GM21390 (cell line): ENCODE measurements around the gene HMG20A.

ENCODE experiments used
- ATAC-seq: cut with Tn5 transposase; IDR thresholded peaks from one replicate; pipeline ENCODE4 v1.9.1; 2021; ENCODE audit not compliant: unreplicated experiment

Gene HMG20A

GRCh38 chr15:77496715-77497109 is 76.0 kb downstream of the HMG20A start:
- ATAC-seq = no peak

DNA sequence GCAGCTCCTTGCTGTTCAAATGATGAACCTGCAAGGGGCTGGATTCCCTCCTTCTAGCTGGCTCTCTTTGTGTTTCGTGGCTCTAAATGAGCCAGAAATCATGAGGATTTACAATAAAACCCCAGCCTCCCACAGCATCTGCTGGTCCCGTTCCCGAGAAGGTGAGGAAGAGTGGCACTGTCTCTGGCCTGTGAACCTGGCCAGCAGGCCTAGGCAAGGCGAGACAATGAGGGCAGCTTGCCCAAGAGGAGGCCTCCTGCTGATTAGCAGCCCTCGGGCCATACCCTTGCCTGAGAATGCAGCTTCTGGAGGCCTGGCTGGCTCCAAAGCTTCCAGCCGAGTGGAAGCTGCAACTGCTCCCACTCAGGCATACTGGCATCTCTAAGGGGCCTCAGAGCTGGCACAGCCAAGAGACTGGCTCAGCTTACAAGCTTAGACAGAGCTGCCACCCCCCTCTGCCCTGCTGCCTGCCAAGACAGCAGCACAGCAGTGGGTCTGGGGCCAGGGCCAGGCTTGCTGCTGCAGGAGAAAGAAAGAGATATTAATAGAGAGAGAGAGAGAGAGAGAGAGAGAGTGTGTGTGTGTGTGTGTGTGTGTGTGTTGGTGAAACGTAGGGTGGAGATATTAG is 76.5 kb downstream of the HMG20A start:
- ATAC-seq = no peak

GRCh38 chr15:77497942-77498361 is 77.3 kb downstream of the HMG20A start:
- no peak for ATAC-seq

DNA sequence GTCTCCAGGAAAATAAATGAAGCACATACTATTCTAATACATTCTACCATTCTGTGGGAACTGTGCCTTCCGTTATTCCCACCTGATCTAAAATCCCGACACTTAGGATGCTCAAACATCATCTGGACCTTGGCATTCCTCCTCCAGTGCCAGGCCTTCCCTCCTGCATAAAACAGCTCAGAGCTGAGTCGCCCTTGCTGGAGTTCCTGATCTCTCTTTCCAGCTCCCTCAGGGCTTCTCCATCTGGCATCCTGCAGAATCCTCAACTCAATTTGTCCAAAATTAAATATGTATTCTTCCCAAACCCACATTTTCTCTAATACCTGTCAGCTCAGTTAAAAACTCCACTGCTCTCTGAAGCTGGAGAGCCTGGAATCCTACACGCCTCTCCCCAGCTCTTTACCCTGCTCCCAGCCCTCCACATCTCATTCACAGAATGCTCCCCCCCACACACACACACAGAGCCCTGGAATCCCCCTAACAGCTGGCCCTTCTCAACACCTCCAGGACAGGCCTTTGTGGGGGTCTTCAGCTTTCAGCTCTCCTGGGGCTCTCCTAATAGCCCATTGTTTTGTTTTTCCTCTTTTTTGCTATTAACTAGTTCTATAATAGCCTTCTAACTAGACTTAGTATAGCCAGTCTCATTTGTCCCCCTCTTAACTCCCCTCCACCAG is 78.5 kb downstream of the HMG20A start:
- no peak for ATAC-seq

GRCh38 chr15:77500989-77501388 is 80.3 kb downstream of the HMG20A start:
- ATAC-seq = no peak

DNA sequence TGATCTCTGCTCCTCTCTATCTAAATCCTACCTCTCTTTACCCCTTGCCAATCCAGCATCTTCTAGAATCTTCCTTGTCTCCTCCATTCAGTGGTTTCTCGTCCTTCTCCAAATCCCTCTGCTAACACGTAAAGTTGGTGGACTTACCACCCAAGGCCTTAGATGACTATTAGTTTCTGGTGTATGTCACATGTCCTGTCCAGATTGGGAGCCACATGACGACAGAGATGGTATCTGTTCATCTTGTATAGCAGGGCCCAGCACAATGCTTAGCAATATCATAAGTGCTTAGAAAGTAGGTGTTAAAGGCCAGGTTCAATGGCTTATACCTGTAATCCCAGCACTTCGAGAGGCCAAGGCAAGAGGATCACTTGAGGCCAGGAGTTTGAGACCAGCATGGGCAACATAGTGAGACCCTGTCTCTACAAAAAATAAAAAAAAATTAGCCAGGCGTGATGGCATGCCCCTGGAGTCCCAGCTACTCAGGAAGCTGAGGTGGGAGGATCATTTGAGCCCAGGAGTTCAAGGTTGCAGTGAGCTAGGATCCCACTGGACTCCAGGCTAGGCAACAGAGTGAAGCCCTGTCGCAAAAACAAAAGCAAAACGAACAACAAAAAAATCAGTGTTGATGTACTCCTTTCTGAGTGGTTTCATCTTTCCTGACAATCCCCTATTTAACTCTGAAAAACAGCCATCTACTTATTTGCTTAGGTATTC is 81.8 kb downstream of the HMG20A start:
- no peak for ATAC-seq

- no peak for ATAC-seq
Measured at GRCh38 chr15:77503240-77503639, 82.6 kb downstream of the HMG20A start.

DNA sequence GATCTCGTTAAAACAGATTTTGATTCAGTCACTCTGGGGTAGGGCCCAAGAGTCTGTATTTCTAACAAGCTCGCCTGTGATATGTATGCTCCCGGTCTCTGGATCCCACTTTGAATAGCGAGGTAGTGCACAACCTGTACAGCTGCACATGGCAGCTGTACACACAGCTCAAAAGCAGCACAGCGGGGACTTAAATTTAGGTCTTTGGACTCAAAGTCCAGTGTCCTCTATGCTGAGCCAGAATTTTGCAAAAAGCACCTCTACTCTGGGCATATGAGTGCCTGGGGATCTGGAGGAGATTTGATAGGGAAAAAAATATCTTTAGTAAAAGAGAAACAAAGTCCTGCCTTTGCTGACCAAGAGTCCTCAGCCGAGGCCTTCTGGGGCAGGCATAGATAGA is 83.1 kb downstream of the HMG20A start:
- ATAC-seq = no peak

- no peak for ATAC-seq
Measured at GRCh38 chr15:77504306-77504705, 83.6 kb downstream of the HMG20A start.

DNA sequence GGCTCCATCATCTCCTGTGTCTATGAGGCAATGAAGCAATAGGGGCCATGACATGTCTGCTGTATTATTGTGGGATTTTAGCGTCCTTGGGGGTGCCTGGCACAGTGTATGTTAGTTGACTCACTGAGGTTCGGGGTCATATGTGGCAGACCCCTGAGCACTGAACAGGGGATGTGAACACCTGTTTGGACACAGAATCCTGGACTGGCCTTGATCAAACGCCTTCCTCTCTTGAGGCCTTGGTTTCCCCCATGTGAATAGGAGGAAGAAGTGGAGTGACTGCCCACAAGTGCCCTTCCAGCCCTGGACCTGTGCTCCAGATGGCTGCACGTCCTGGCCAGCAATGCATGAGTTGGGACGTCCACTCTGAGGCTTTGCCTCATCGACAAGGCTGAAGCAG is 84.2 kb downstream of the HMG20A start:
- ATAC-seq = no peak

- ATAC-seq = no peak
Measured at GRCh38 chr15:77505556-77505955, 84.9 kb downstream of the HMG20A start.

DNA sequence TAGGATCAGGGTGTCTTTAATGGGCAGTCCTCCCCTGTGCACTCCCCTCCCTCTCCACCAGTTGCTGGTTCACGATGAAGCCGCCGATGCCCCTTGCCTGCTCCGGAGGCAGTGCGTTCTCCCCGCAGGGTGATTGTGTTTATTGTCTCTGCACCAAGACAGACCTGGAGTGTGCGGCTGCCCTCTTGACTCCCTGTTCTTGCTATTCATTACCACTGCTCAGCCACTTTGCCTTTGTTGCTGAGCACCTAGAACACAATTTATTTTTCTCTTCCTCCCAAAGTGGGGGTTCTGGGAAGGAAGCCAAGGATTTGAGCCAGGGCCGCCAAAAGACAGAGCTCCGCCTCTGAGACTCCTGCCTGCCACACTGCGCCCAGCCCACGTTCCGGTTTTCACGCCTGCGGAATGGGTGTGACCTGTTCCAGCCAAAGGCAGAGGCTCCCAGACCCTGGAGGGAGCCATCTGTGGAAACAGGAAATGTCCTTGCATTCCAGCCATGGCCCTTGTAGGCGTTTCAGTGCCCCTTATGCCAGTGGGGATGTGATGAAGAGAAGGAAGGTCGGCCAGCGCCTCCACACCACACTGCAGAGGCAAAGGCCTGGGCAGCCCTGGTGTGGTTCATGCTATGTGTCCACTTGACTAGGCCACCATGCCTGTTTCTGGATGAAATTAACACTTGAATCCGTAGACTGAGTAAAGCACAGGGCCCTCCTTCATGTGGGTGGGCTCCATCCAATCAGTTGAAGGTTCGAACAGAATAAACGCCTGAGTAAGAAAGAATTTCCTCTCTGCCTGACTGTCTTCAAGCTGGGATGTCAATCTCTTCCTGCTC is 85.8 kb downstream of the HMG20A start:
- no peak for ATAC-seq

DNA sequence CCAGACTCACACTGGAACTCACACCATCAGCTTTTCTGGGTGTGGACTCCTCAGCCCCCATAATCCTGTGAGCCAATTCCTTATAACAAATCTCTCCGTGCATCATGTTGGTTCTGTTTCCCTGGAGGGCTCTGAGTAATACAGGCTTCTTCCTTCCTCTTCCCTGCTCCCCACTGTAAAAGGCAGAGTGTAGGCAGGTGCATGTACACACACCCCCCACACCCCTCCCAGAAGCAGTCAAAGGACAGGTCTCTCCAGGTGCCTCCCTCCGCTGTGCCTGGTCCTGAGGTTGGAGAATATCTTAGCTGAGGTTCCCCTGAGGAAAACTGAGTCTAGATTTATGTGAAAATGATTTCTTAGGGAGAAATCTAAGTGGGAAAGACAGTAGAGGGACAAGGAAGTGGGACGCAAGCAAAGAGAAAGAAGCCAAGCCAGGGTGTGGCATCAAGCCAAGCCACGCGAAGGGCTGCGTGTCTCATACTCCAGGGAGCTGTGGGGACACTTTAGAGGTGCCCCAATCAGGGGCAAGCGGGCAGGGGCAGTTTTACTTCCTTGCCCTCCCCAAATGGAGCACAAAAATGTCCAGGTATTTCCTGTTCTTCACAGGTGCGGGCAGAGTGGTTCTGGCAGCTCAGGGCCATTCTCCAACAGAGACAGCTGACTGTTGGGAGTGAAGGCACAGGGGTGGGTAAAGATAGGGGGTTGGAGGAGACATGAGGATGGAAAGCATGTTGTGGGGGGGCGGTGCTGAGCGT is 86.6 kb downstream of the HMG20A start:
- ATAC-seq = no peak

DNA sequence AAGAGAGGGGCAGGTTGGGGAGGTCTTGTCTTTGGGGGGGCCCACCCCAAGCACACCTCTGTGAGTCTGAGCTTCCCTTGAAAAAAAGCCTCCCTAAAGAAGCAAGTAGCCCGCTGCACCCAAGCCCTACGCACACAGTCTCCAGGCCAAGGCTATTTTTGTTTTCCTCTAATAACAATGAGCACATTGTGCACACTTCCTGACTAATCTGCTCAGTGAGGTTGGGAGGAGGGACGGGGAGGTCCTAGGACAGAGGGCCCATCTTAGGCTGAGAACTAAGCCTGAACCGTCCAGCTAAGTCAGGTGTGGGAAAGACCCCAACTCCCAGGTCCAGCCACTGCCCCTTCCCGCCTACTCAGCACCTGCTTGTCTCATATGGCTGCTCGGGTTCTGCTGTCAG is 87.2 kb downstream of the HMG20A start:
- ATAC-seq = no peak

GRCh38 chr15:77508541-77509243 is 88.0 kb downstream of the HMG20A start:
- no peak for ATAC-seq

DNA sequence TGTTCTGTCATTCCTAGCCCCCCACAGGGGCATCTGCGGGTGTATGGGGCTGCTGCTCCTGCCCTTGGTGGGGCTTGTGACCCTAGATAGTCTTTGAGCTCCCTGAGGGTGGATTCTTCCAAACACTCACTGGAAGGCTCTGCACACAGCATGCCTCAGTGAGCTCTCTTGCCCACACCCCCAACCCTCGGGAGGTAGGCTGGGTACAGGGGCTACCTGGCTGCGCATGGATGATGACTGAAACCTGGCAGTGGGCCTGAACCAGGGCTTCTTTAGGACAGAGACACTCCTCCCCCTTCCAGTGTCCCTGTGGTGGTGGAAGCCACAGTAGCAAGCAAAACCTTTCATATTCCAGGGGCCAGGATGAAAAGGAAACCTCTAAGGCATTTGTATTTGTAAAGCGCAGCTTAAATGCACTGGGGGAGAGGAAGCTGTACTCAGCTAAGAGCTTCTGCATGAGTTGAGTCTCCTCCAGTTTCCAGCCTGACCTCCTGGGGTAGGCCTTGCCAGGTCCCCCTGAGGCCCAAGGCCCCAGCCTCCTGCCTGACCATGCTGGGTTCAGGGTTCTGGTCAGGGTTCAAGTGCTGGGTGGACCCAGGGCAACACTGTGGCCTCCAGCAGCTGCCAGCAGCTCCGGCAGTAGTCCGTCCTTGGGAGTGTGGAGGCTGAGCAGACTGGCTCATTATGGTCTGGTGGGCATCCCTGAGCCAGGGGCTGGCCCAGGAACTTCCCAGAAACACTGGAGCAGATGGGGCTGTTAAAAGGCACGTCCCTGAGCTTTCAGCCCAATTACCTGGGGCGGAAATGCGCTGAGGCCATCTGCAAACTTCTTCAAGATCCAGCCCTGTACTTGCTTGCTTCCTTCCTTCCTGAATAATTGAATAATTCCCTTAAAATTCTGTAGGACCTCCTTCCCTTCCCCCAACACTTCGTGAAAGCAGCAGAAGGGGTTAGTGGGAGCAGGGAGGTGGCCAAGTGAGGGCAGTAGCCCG is 89.7 kb downstream of the HMG20A start:
- ATAC-seq = no peak

GRCh38 chr15:77511869-77512268 is 91.2 kb downstream of the HMG20A start:
- ATAC-seq = no peak

GRCh38 chr15:77513226-77513625 is 92.5 kb downstream of the HMG20A start:
- no peak for ATAC-seq
